A549 (cell line): ENCODE measurements around the gene CACNA1G. TPM values are rescaled to one million over a fixed set of nuclear protein-coding genes. Genes with fewer than 3 reads are reported as not detected.

Experiments
- ATAC-seq, 2 experiments: fragments of 200-7000 bp in 1 of 2; fragments of >200 bp in 1 of 2; cut with Nextera tagmentation in 1 of 2; cut with Tn5 transposase in 1 of 2; 3 replicates each; pipeline versions ENCODE4 v1.8.0 to v1.9.1; 2018 to 2020; ENCODE audit warnings: mild to moderate bottlenecking in 1 of 2, moderate library complexity in 1 of 2
- CTCF ChIA-PET: fragments of 300-600 bp; sonication (Branson Sonifier 250); formaldehyde crosslinking; extraction: SDS; loops from one replicate; lab custom pipeline; 2021; ENCODE audit warnings: antibody characterized with exemption, inconsistent platforms; lab: Yijun Ruan, JAX
- POLR2A ChIA-PET: fragments of 350-600 bp; formaldehyde crosslinking; extraction: SDS; loops from one replicate; lab custom pipeline; 2021; ENCODE audit warnings: antibody characterized with exemption, inconsistent platforms; lab: Yijun Ruan, JAX
- DNase-seq, 2 experiments: peaks; one replicate each; pipeline versions ENCODE4 v3.0.0 to v3.0.0-alpha.2; 2011 to 2016; ENCODE audit warnings: low read depth in 1 of 2, low spot score in 1 of 2
- FAIRE-seq: peaks from 2 replicates; lab custom pipeline; 2011; peaks lifted over from hg19 to GRCh38; lab: Jason Lieb, UNC
- H3K27ac ChIP-seq, 2 experiments: fragments of >200 bp; sonication (Bioruptor Twin); formaldehyde crosslinking; 3 replicates each; pipeline ENCODE4 v1.5.1; 2016 to 2017
- H3K4me1 ChIP-seq: fragments of >200 bp; sonication (Bioruptor Twin); formaldehyde crosslinking; 3 replicates; pipeline ENCODE4 v1.6.1; 2016
- H3K4me2 ChIP-seq: fragments of >200 bp; sonication (Bioruptor Twin); formaldehyde crosslinking; 3 replicates; pipeline ENCODE4 v1.6.1; 2016
- H3K4me3 ChIP-seq: fragments of >200 bp; sonication (Bioruptor Twin); formaldehyde crosslinking; 3 replicates; pipeline ENCODE4 v1.5.1; 2016
- H3K9me3 ChIP-seq: fragments of >200 bp; sonication (Bioruptor Twin); formaldehyde crosslinking; 3 replicates; pipeline ENCODE4 v1.6.1; 2016
- CHD2 ChIP-seq: fragments of 150-350 bp; IDR thresholded peaks from 2 replicates; pipeline ENCODE4 v1.6.1; 2014; ENCODE audit warnings: low read length; ENCODE audit not compliant: partially characterized antibody
- EHF ChIP-seq: fragments of 250-450 bp; sonication (Bioruptor Pico); IDR thresholded peaks from 2 replicates; pipeline ENCODE4 v1.5.0; 2020; ENCODE audit warnings: mild to moderate bottlenecking
- ESRRA ChIP-seq: fragments of 150-350 bp; IDR thresholded peaks from 2 replicates; pipeline ENCODE4 v1.6.1; 2014; ENCODE audit warnings: mild to moderate bottlenecking, low read length, borderline replicate concordance
- FOXS1 ChIP-seq: fragments of 250-450 bp; sonication (Bioruptor Pico); IDR thresholded peaks from 2 replicates; pipeline ENCODE4 v1.5.0; 2020; ENCODE audit warnings: mild to moderate bottlenecking, moderate library complexity
- HEYL ChIP-seq: fragments of 250-450 bp; sonication (Bioruptor Pico); IDR thresholded peaks from 2 replicates; pipeline ENCODE4 v1.8.0; 2021; ENCODE audit warnings: mild to moderate bottlenecking, moderate library complexity
- JUN ChIP-seq, 2 experiments: fragments of >200 bp; sonication (Bioruptor Twin); formaldehyde crosslinking; IDR thresholded peaks; 2 replicates in 1 of 2; 3 replicates in 1 of 2; pipeline ENCODE4 v1.6.1; 2016 to 2017
- MAFK ChIP-seq: fragments of 450-650 bp; IDR thresholded peaks from 2 replicates; pipeline ENCODE4 v1.6.1; 2014; ENCODE audit not compliant: partially characterized antibody
- POLR2AphosphoS2 ChIP-seq: conservative IDR thresholded peaks from 2 replicates; pipeline ENCODE4 v1.6.1; 2012; ENCODE audit warnings: low read length, improper control_type of control experiment, inconsistent platforms
- RARB ChIP-seq: fragments of 250-450 bp; sonication (Bioruptor Pico); IDR thresholded peaks from 2 replicates; pipeline ENCODE4 v1.8.0; 2021; ENCODE audit warnings: mild to moderate bottlenecking, moderate library complexity
- RCOR1 ChIP-seq: fragments of 150-350 bp; IDR thresholded peaks from 2 replicates; pipeline ENCODE4 v1.6.1; 2014; ENCODE audit warnings: antibody characterized with exemption, low read length, low read depth
- REST ChIP-seq: fragments of 200-600 bp; sonication (generic); IDR thresholded peaks from 2 replicates; pipeline ENCODE4 v1.6.1; 2016; ENCODE audit warnings: antibody characterized with exemption, mild to moderate bottlenecking, moderate library complexity
- SMC3 ChIP-seq: fragments of >200 bp; sonication (Bioruptor Twin); formaldehyde crosslinking; IDR thresholded peaks from 3 replicates; pipeline ENCODE4 v1.6.1; 2018; ENCODE audit warnings: inconsistent platforms
- SREBF2 ChIP-seq: fragments of 450-650 bp; IDR thresholded peaks from 2 replicates; pipeline ENCODE4 v1.6.1; 2014; ENCODE audit warnings: mild to moderate bottlenecking, moderate library complexity
- TFCP2L1 ChIP-seq: fragments of 250-450 bp; sonication (Bioruptor Pico); IDR thresholded peaks from 2 replicates; pipeline ENCODE4 v1.5.0; 2021; ENCODE audit warnings: mild to moderate bottlenecking
- ZC3H11A ChIP-seq: fragments of 450-650 bp; IDR thresholded peaks from 2 replicates; pipeline ENCODE4 v1.6.1; 2014; ENCODE audit warnings: antibody characterized with exemption, mild to moderate bottlenecking
- ZFP36 ChIP-seq: fragments of 450-650 bp; IDR thresholded peaks from 2 replicates; pipeline ENCODE4 v1.6.1; 2014; ENCODE audit warnings: borderline replicate concordance; ENCODE audit not compliant: partially characterized antibody
- ZNF302 ChIP-seq: fragments of 250-450 bp; sonication (Bioruptor Pico); IDR thresholded peaks from 2 replicates; pipeline ENCODE4 v1.9.0; 2021; ENCODE audit warnings: inconsistent platforms, mild to moderate bottlenecking, moderate library complexity
- WGBS: methylation state at CpG from one replicate; pipeline ENCODE4 v1.1.6; 2017; ENCODE audit errors: missing lambda C conversion rate; 5-methylcytosine and 5-hydroxymethylcytosine counted together
- polyA plus RNA-seq, 4 experiments: library from polyadenylated mRNA; depleted of rRNA in 3 of 4; stranded (reverse); fragments of >200 nt; fragmentation: RNase III in 1 of 4; extraction: RNeasy Plus Mini Kit Qiagen cat#74134 plus additional on column Dnase treatment in 1 of 4; gene quantifications; 2 replicates in 3 of 4; 3 replicates in 1 of 4; pipeline ENCODE4 v1.2.3, GENCODE V29; 2011 to 2017

Gene CACNA1G
- polyA plus RNA-seq, 2 of the 4 experiments (the other 2 are of a cell fraction) = 4.0 to 8.9 TPM

- TF ChIP-seq REST (no peak), POLR2AphosphoS2 (no peak; the same call in 1 of the 2 replicates), ZC3H11A (no peak), ESRRA (no peak), ZNF302 (no peak), EHF (CRISPR knock-in tag) (no peak), RARB (CRISPR knock-in tag) (no peak), FOXS1 (CRISPR knock-in tag) (no peak), SMC3 (no peak), JUN (IDR thresholded peaks at IDR 0.05) (no peak)
These were observed 104.4 kb downstream of the CACNA1G start (continued) for GRCh38 chr17:50664788-50665458.

- ATAC-seq (no peak), FAIRE-seq (no peak), DNase-seq (no peak)
- 96% methylated on average over 5 of the region's 5 CpGs for WGBS
- H3K4me3 ChIP-seq = no peak overlapping the region
- no peaks in the 10 kb centered on the region for H3K9me3 ChIP-seq
- peaks cover 97% of the 10 kb centered on the region for H3K4me1 ChIP-seq
- CTCF ChIA-PET = interaction anchor here (0.6 to 52.6 kb wide), 7 partner anchors 10 to 159 kb away, joined by 3 to 2097 read pairs (median 4); partner anchors contain the start of gene ABCC3
- TF ChIP-seq HEYL (CRISPR knock-in tag) = no peak
- TF ChIP-seq MAFK = peak; percentile 21
- 0 out of 5 replicates have a peak, but pooled peaks of 1 of the 2 experiments have one; percentile 26 for TF ChIP-seq JUN (IDR thresholded peaks at IDR 0.05)
- no peak overlapping the region for H3K4me2 ChIP-seq
- POLR2A ChIA-PET = interaction anchor here (0.8 to 2.3 kb wide), 3 partner anchors 27 to 200 kb away, joined by 3 to 6 read pairs (median 4); partner anchors contain the start of gene TOB1
- H3K27ac ChIP-seq = peak overlapping the region; percentile 98
These were observed 105.3 kb downstream of the CACNA1G start for GRCh38 chr17:50665838-50666237.

GRCh38 chr17:50666316-50666715 lies 105.8 kb downstream of the CACNA1G start:
- WGBS = 88% methylated on average over 8 of the region's 8 CpGs
- ATAC-seq (no peak), FAIRE-seq (no peak), DNase-seq (no peak)
- TF ChIP-seq RCOR1 = no peak
- no peak for TF ChIP-seq CHD2
- peak; percentile 85 for TF ChIP-seq ZFP36
- no peak for TF ChIP-seq TFCP2L1 (CRISPR knock-in tag)
- TF ChIP-seq SREBF2 = no peak
- TF ChIP-seq MAFK = no peak
- Histone ChIP-seq H3K9me3 (no peaks in the 10 kb centered on the region), H3K4me3 (no peak overlapping the region), H3K4me1 (peaks cover 97% of the 10 kb centered on the region), H3K27ac (peak overlapping the region; percentile 98), H3K4me2 (no peak overlapping the region)
- CTCF ChIA-PET = interaction anchor here (1.6 to 52.6 kb wide), 4 partner anchors 10 to 115 kb away, joined by 4 to 2097 read pairs (median 398); partner anchors contain the start of gene ABCC3
- POLR2A ChIA-PET = interaction anchor here (1.4 to 2.3 kb wide), 2 partner anchors 27 to 200 kb away, joined by 4 to 6 read pairs; partner anchors contain the start of gene TOB1
